Transverse colon (tissue), 3 donors: Measurements from ENCODE around the gene MBP.

Experiments
- CTCF ChIP-seq, 5 experiments: fragments of 200-600 bp in 3 of 5; fragments of 450-650 bp in 2 of 5; sonication (generic) in 3 of 5; IDR thresholded peaks; 1 replicate in 2 of 5; 2 replicates in 3 of 5; pipeline ENCODE4 v1.5.1; 2016 to 2017; ENCODE audit warnings: antibody characterized with exemption in 5 of 5, inconsistent platforms in 3 of 5, mild to moderate bottlenecking in 2 of 5, moderate library complexity in 1 of 5
- EP300 ChIP-seq: sonication (generic); formaldehyde crosslinking; IDR thresholded peaks from one replicate; pipeline ENCODE4 v1.6.1; 2017; ENCODE audit warnings: antibody characterized with exemption, low read depth
- POLR2A ChIP-seq: fragments of 450-650 bp; IDR thresholded peaks from one replicate; pipeline ENCODE4 v1.6.1; 2016; ENCODE audit warnings: antibody characterized with exemption, mild to moderate bottlenecking, moderate library complexity

DNA sequence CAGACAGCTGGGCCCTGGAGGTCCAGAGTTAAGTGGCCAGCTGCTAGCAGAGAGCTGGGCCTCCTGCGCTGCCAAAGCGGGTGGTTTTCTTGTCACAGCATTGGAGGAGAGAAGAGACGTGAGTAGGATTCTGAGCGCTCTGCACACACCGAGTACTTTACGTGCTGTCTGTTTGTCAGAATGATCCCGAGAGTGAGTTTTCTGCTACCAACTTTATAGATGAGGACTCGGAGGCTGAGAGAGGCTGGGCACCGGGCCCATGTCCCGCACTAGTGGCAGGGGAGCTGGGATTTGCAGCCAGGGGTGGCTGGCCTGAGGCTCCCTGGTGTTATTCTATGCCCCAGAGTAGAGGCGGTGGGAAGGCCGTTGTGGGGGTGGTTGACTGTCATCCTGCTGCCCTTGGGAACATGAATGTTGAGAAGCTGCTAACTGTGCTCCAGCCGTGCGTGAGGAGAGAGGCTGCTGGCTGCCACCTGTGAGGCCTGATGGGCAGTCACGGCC is 36.3 kb upstream of the MBP start:
- TF ChIP-seq CTCF (IDR thresholded peaks at IDR 0.05) (no peak), EP300 (no peak), POLR2A (no peak)
